OCI-LY7 (cell line): ENCODE measurements around the gene RNF138. TPM values are rescaled to one million over a fixed set of nuclear protein-coding genes. Genes with fewer than 3 reads are reported as not detected.

Experiments
- BruUV-seq: library from RNA; stranded (reverse); fragments of 400-500 nt; replicated peaks from 2 replicates; lab custom pipeline; 2021; lab: Mats Ljungman, UMichigan
- CTCF ChIA-PET: fragments of 300-600 bp; sonication (Branson Sonifier 250); formaldehyde crosslinking; loops from one replicate; lab custom pipeline; 2022; ENCODE audit warnings: antibody characterized with exemption; ENCODE audit not compliant: unreplicated experiment; lab: Charles Lee
- POLR2A ChIA-PET: fragments of 300-600 bp; sonication (Branson Sonifier 250); formaldehyde crosslinking; loops from one replicate; lab custom pipeline; 2022; ENCODE audit warnings: antibody characterized with exemption; lab: Charles Lee
- DNase-seq: peaks from one replicate; pipeline ENCODE4 v3.0.0-alpha.2; 2015; ENCODE audit warnings: low spot score
- H2AFZ ChIP-seq: fragments of 200-600 bp; sonication (generic), shearing (Covaris generic); 2 replicates; pipeline ENCODE4 v1.6.1; 2014; ENCODE audit warnings: mild to moderate bottlenecking, antibody characterized with exemption, low read length, moderate library complexity
- H3K27ac ChIP-seq: fragments of 200-600 bp; sonication (generic); 2 replicates; pipeline ENCODE4 v1.5.1; 2014; ENCODE audit warnings: mixed run types, low read depth, mild to moderate bottlenecking, moderate library complexity, low read length, inconsistent platforms; ENCODE audit not compliant: poor library complexity, severe bottlenecking
- H3K36me3 ChIP-seq: fragments of 200-600 bp; sonication (generic); 2 replicates; pipeline ENCODE4 v1.6.1; 2014; ENCODE audit warnings: mild to moderate bottlenecking, antibody characterized with exemption, low read length, moderate library complexity, mixed read lengths; ENCODE audit not compliant: insufficient read depth
- H3K4me1 ChIP-seq: fragments of 200-600 bp; sonication (generic); 2 replicates; pipeline ENCODE4 v1.5.1; 2014; ENCODE audit warnings: mild to moderate bottlenecking, low read length; ENCODE audit not compliant: insufficient read depth, poor library complexity, severe bottlenecking
- H3K4me2 ChIP-seq: fragments of 200-600 bp; sonication (generic); 2 replicates; pipeline ENCODE4 v1.6.1; 2014; ENCODE audit warnings: mild to moderate bottlenecking, low read length
- H3K4me3 ChIP-seq: fragments of 200-600 bp; sonication (generic); 2 replicates; pipeline ENCODE4 v1.5.1; 2014; ENCODE audit warnings: mild to moderate bottlenecking, low read depth, low read length; ENCODE audit not compliant: poor library complexity, severe bottlenecking
- H3K79me2 ChIP-seq: fragments of 200-600 bp; sonication (generic); 2 replicates; pipeline ENCODE4 v1.6.1; 2016; ENCODE audit warnings: low read depth, mild to moderate bottlenecking, low read length, moderate library complexity, mixed read lengths; ENCODE audit not compliant: insufficient read depth
- H3K9me2 ChIP-seq: fragments of 200-600 bp; sonication (generic); 2 replicates; pipeline ENCODE4 v1.6.1; 2016; ENCODE audit warnings: mild to moderate bottlenecking, low read length, mixed read lengths; ENCODE audit not compliant: insufficient read depth
- H3K9me3 ChIP-seq: fragments of 200-600 bp; sonication (generic); 2 replicates; pipeline ENCODE4 v1.6.1; 2014; ENCODE audit warnings: mild to moderate bottlenecking, mixed run types, low read length, mixed read lengths
- H4K20me1 ChIP-seq: fragments of 200-600 bp; sonication (generic); 2 replicates; pipeline ENCODE4 v1.6.1; 2014; ENCODE audit warnings: mild to moderate bottlenecking, antibody characterized with exemption, low read length, moderate library complexity, mixed read lengths; ENCODE audit not compliant: insufficient read depth
- CTCF ChIP-seq: fragments of 200-600 bp; sonication (generic); conservative IDR thresholded peaks from 2 replicates; pipeline ENCODE4 v1.5.1; 2014; ENCODE audit warnings: mild to moderate bottlenecking, antibody characterized with exemption, low read length, moderate library complexity, mixed read lengths
- EZH2phosphoT487 ChIP-seq: fragments of 200-600 bp; sonication (generic); IDR thresholded peaks from 2 replicates; pipeline ENCODE4 v1.6.1; 2018; ENCODE audit warnings: low read depth, borderline replicate concordance, mild to moderate bottlenecking, mixed run types, antibody characterized with exemption, low read length, moderate library complexity, mixed read lengths
- intact Hi-C: fragments of 100-400 bp; cut with micrococcal nuclease; formaldehyde crosslinking; loops from one replicate; pipeline ENCODE4 v1.10.0; 2022; ENCODE audit not compliant: unreplicated experiment
- total RNA-seq, 2 experiments: library from RNA; depleted of rRNA in 1 of 2; stranded (reverse); fragments of >200 nt in 1 of 2; shearing (Covaris generic) in 1 of 2; gene quantifications; 2 replicates each; pipeline ENCODE4 v1.2.3, GENCODE V29; 2014 to 2022

The RNF138 gene
- total RNA-seq, 2 experiments from 2014 or later = 25.8 to 32.7 TPM

- POLR2A ChIA-PET = interaction anchor here (0.8 to 1.1 kb wide), 2 partner anchors 29 to 339 kb away, joined by 5 read pairs; no protein-coding TSS in a partner anchor
- no peak for DNase-seq
- Histone ChIP-seq H3K4me2 (no peak overlapping the region), H3K27ac (no peak overlapping the region), H3K4me1 (no peaks in the 10 kb centered on the region), H3K36me3 (no peaks in the 10 kb centered on the region), H4K20me1 (no peaks in the 10 kb centered on the region), H3K9me2 (no peaks in the 10 kb centered on the region), H3K4me3 (no peak overlapping the region), H3K9me3 (no peaks in the 10 kb centered on the region), H2AFZ (no peak overlapping the region), H3K79me2 (no peaks in the 10 kb centered on the region)
- TF ChIP-seq CTCF (no peak), EZH2phosphoT487 (no peak)
- CTCF ChIA-PET = no interaction called here
- intact Hi-C loops = no loop called here
- no TSS peak for BruUV-seq
These were observed 34.9 kb upstream of the RNF138 start for GRCh38 chr18:32056613-32057358.

GRCh38 chr18:32057624-32058165, 34.0 kb upstream of the RNF138 start:
- H3K27ac ChIP-seq = no peak overlapping the region
- no peak overlapping the region for H3K4me3 ChIP-seq
- POLR2A ChIA-PET = interaction anchor here (0.6 kb wide), 1 partner anchor 29 kb away, joined by 3 read pairs; no protein-coding TSS in a partner anchor
- TF ChIP-seq CTCF (no peak), EZH2phosphoT487 (no peak)
- no peak overlapping the region for H3K4me2 ChIP-seq
- CTCF ChIA-PET = no interaction called here
- no peak overlapping the region for H2AFZ ChIP-seq
- no peaks in the 10 kb centered on the region for H3K9me2 ChIP-seq
- no TSS peak for BruUV-seq
- no peaks in the 10 kb centered on the region for H3K9me3 ChIP-seq
- intact Hi-C loops = no loop called here
- no peaks in the 10 kb centered on the region for H3K4me1 ChIP-seq
- no peaks in the 10 kb centered on the region for H4K20me1 ChIP-seq
- no peaks in the 10 kb centered on the region for H3K36me3 ChIP-seq
- DNase-seq = no peak
- no peaks in the 10 kb centered on the region for H3K79me2 ChIP-seq

DNA sequence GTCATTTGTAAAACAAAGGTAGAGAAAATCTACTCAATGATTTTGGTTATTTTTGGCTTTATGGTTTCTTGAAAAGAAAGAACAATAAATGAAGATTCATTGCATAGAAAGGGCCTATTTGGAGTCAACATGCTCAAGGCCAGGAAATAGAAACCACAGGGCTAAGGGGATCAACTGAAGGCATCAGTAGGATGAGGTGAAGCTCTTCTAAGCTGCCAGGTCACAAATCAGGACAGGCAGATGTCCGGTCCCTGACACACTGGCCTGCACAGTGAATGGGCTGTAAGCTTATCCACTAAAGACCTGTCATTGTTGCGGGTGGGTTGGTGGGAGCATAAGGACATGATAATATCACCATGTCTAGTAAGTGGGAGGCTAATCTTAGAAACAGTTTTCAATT, 31.6 kb upstream of the RNF138 start:
- Histone ChIP-seq H3K4me1 (no peaks in the 10 kb centered on the region), H2AFZ (no peak overlapping the region), H3K9me2 (no peaks in the 10 kb centered on the region), H3K36me3 (no peaks in the 10 kb centered on the region), H3K4me2 (no peak overlapping the region), H4K20me1 (no peaks in the 10 kb centered on the region), H3K79me2 (no peaks in the 10 kb centered on the region), H3K4me3 (no peak overlapping the region), H3K27ac (no peak overlapping the region), H3K9me3 (no peaks in the 10 kb centered on the region)
- intact Hi-C loops = no loop called here
- BruUV-seq = no TSS peak
- ChIA-PET CTCF (no interaction called here), POLR2A (no interaction called here)
- no peak for DNase-seq
- TF ChIP-seq EZH2phosphoT487 (no peak), CTCF (no peak)
